DOHH2 (cell line): ENCODE data around the gene FETUB.

Source experiments
- H3F3A ChIP-seq: fragments of 200-600 bp; sonication (generic), shearing (Covaris generic); 2 replicates; pipeline ENCODE4 v1.6.0; 2016; ENCODE audit warnings: antibody characterized with exemption, mild to moderate bottlenecking; ENCODE audit not compliant: control insufficient read depth, insufficient read depth
- H3K27ac ChIP-seq: fragments of 200-600 bp; sonication (generic); 2 replicates; pipeline ENCODE4 v1.5.1; 2014; ENCODE audit warnings: low read depth, mild to moderate bottlenecking, low read length, moderate library complexity
- H3K27me3 ChIP-seq: fragments of 200-600 bp; sonication (generic); 2 replicates; pipeline ENCODE4 v1.6.1; 2014; ENCODE audit warnings: mild to moderate bottlenecking, low read length, mixed read lengths; ENCODE audit not compliant: control insufficient read depth
- H3K36me3 ChIP-seq: fragments of 200-600 bp; sonication (generic); 2 replicates; pipeline ENCODE4 v1.6.1; 2014; ENCODE audit warnings: mild to moderate bottlenecking, low read length, moderate library complexity, mixed read lengths; ENCODE audit not compliant: control insufficient read depth
- H3K4me1 ChIP-seq: fragments of 200-600 bp; sonication (generic); 2 replicates; pipeline ENCODE4 v1.6.1; 2014; ENCODE audit warnings: mild to moderate bottlenecking, low read length, mixed read lengths; ENCODE audit not compliant: control insufficient read depth
- H3K4me2 ChIP-seq: fragments of 200-600 bp; sonication (generic); 2 replicates; pipeline ENCODE4 v1.6.0; 2014; ENCODE audit warnings: mild to moderate bottlenecking, low read length, moderate library complexity
- H3K4me3 ChIP-seq: fragments of 200-600 bp; sonication (generic); 2 replicates; pipeline ENCODE4 v1.5.1; 2014; ENCODE audit warnings: mild to moderate bottlenecking, low read length, mixed read lengths
- H3K79me2 ChIP-seq: fragments of 200-600 bp; sonication (generic); 2 replicates; pipeline ENCODE4 v1.6.1; 2014; ENCODE audit warnings: mild to moderate bottlenecking, low read length, mixed read lengths; ENCODE audit not compliant: control insufficient read depth
- H3K9me2 ChIP-seq: fragments of 200-600 bp; sonication (generic); replicated peaks from 2 replicates; pipeline ENCODE4 v1.6.1; 2014; ENCODE audit warnings: mild to moderate bottlenecking, low read length, mixed read lengths; ENCODE audit not compliant: control insufficient read depth
- H3K9me3 ChIP-seq: fragments of 200-600 bp; sonication (generic); 2 replicates; pipeline ENCODE4 v1.6.1; 2014; ENCODE audit warnings: antibody characterized with exemption, low read length, mixed read lengths; ENCODE audit not compliant: control insufficient read depth, insufficient read depth
- H4K20me1 ChIP-seq: fragments of 200-600 bp; sonication (generic); 2 replicates; pipeline ENCODE4 v1.6.0; 2014; ENCODE audit warnings: low read depth, mild to moderate bottlenecking, antibody characterized with exemption, low read length, moderate library complexity; ENCODE audit not compliant: control insufficient read depth, insufficient read depth
- CTCF ChIP-seq: fragments of 200-600 bp; sonication (generic); IDR thresholded peaks from one replicate; pipeline ENCODE4 v1.5.1; 2014; ENCODE audit warnings: antibody characterized with exemption, mild to moderate bottlenecking, low read depth, low read length; ENCODE audit not compliant: poor library complexity, severe bottlenecking
- EZH2phosphoT487 ChIP-seq: fragments of 200-600 bp; sonication (generic); IDR thresholded peaks from 2 replicates; pipeline ENCODE4 v1.6.1; 2017; ENCODE audit warnings: borderline replicate concordance, mild to moderate bottlenecking, antibody characterized with exemption, low read length, moderate library complexity, mixed read lengths

FETUB gene

GRCh38 chr3:186614266-186614596 is 26.0 kb upstream of the FETUB start:
- Histone ChIP-seq H3K9me2 (no peaks in the 10 kb centered on the region), H3F3A (no peaks in the 10 kb centered on the region), H3K79me2 (no peaks in the 10 kb centered on the region), H3K4me1 (peaks cover 22% of the 10 kb centered on the region), H3K4me3 (peak overlapping the region; percentile 66), H4K20me1 (no peaks in the 10 kb centered on the region), H3K9me3 (no peaks in the 10 kb centered on the region), H3K27ac (no peak overlapping the region), H3K27me3 (peaks cover 14% of the 10 kb centered on the region), H3K4me2 (peak overlapping the region; percentile 82), H3K36me3 (no peaks in the 10 kb centered on the region)
- TF ChIP-seq EZH2phosphoT487 (no peak), CTCF (no peak)

GRCh38 chr3:186614597-186615483 is 25.4 kb upstream of the FETUB start:
- no peak overlapping the region for H3K27ac ChIP-seq

GRCh38 chr3:186616299-186616617 is 23.9 kb upstream of the FETUB start:
- Histone ChIP-seq H3K9me2 (no peaks in the 10 kb centered on the region), H3F3A (no peaks in the 10 kb centered on the region), H4K20me1 (no peaks in the 10 kb centered on the region), H3K79me2 (no peaks in the 10 kb centered on the region), H3K27me3 (peaks cover 14% of the 10 kb centered on the region), H3K27ac (no peak overlapping the region), H3K4me3 (no peak overlapping the region), H3K4me1 (peaks cover 22% of the 10 kb centered on the region), H3K36me3 (no peaks in the 10 kb centered on the region), H3K9me3 (no peaks in the 10 kb centered on the region), H3K4me2 (no peak overlapping the region)
- no peak for TF ChIP-seq EZH2phosphoT487
- no peak for TF ChIP-seq CTCF

More at GRCh38 chr3:186614597-186615483, 25.4 kb upstream of the FETUB start:
- Histone ChIP-seq H4K20me1 (no peaks in the 10 kb centered on the region), H3K4me3 (peak overlapping the region; percentile 66), H3K4me2 (peak overlapping the region; percentile 82), H3K36me3 (no peaks in the 10 kb centered on the region), H3K79me2 (no peaks in the 10 kb centered on the region), H3K4me1 (peaks cover 22% of the 10 kb centered on the region), H3K9me3 (no peaks in the 10 kb centered on the region), H3K9me2 (no peaks in the 10 kb centered on the region), H3K27me3 (peaks cover 14% of the 10 kb centered on the region), H3F3A (no peaks in the 10 kb centered on the region)
- TF ChIP-seq CTCF (peak; percentile 98), EZH2phosphoT487 (no peak)
